Natural killer cell (primary cell): Measurements from ENCODE around the gene MYO1D. TPM values are rescaled to one million over a fixed set of nuclear protein-coding genes. Genes with fewer than 3 reads are reported as not detected.
A peak's percentile ranks its signal among the peaks of the same experiment; 100 is the strongest.

Experiments used
- ATAC-seq, 3 donors: fragments of 150-1000 bp in 2 of 3; fragments of 200-7000 bp in 1 of 3; cut with Tn5 transposase; 1 replicate in 1 of 3; 2 replicates in 2 of 3; pipeline ENCODE4 v1.10.0; 2021; ENCODE audit warnings: mild to moderate bottlenecking in 2 of 3, moderate library complexity in 2 of 3
- DNase-seq, 2 donors: peaks; one replicate each; pipeline versions ENCODE4 v3.0.0 to v3.0.0-alpha.2; 2013 to 2021; ENCODE audit warnings: mixed read lengths in 1 of 2
- H3K27ac ChIP-seq: one replicate; pipeline ENCODE4 v1.5.1; 2013; ENCODE audit warnings: mild to moderate bottlenecking, low read length
- H3K27me3 ChIP-seq: one replicate; pipeline ENCODE4 v1.6.1; 2013; ENCODE audit warnings: low read length; ENCODE audit not compliant: control insufficient read depth, insufficient read depth
- H3K36me3 ChIP-seq: one replicate; pipeline ENCODE4 v1.6.1; 2013; ENCODE audit warnings: low read length; ENCODE audit not compliant: control insufficient read depth, insufficient read depth
- H3K4me1 ChIP-seq: one replicate; pipeline ENCODE4 v1.6.1; 2013; ENCODE audit warnings: low read length; ENCODE audit not compliant: control insufficient read depth, insufficient read depth
- H3K4me3 ChIP-seq: one replicate; pipeline ENCODE4 v1.5.1; 2013; ENCODE audit warnings: low read length
- H3K9me3 ChIP-seq: one replicate; pipeline ENCODE4 v1.6.1; 2013; ENCODE audit warnings: low read length; ENCODE audit not compliant: control insufficient read depth, insufficient read depth
- H3K27ac Mint-ChIP-seq, 2 donors: one replicate each; pipeline ENCODE4 v1.8.0; 2022; ENCODE audit warnings: mild to moderate bottlenecking in 2 of 2, mixed read lengths in 2 of 2, moderate library complexity in 1 of 2
- H3K27me3 Mint-ChIP-seq, 2 donors: one replicate each; pipeline ENCODE4 v1.8.0; 2022; ENCODE audit warnings: low read depth in 2 of 2, mixed read lengths in 2 of 2
- H3K36me3 Mint-ChIP-seq: one replicate; pipeline ENCODE4 v1.8.0; 2022; ENCODE audit warnings: mixed read lengths
- H3K4me1 Mint-ChIP-seq, 2 donors: one replicate each; pipeline ENCODE4 v1.8.0; 2022; ENCODE audit warnings: mixed read lengths in 2 of 2
- H3K4me3 Mint-ChIP-seq: one replicate; pipeline ENCODE4 v1.8.0; 2022; ENCODE audit warnings: mild to moderate bottlenecking, moderate library complexity, mixed read lengths
- H3K9me3 Mint-ChIP-seq, 2 donors: one replicate each; pipeline ENCODE4 v1.8.0; 2022; ENCODE audit warnings: mixed read lengths in 2 of 2
- CTCF ChIP-seq: fragments of 200-600 bp; IDR thresholded peaks from one replicate; pipeline ENCODE4 v1.8.0; 2022; ENCODE audit warnings: antibody characterized with exemption
- WGBS: methylation state at CpG from one replicate; pipeline ENCODE4 v1.1.7; 2013; ENCODE audit warnings: missing lambda C conversion rate; ENCODE audit not compliant: insufficient coverage; 5-methylcytosine and 5-hydroxymethylcytosine counted together
- intact Hi-C: fragments of 100-400 bp; cut with micrococcal nuclease; formaldehyde crosslinking; loops from one replicate; pipeline ENCODE4 v1.14.2; 2022
- total RNA-seq, 4 donors: library from RNA; stranded (reverse); fragments of 120-200 nt in 1 of 4; gene quantifications; one replicate each; pipeline versions ENCODE4 v1.2.3 to v1.2.4, GENCODE V29; 2013 to 2022

The MYO1D gene
- total RNA-seq, 3 donors from 2014 or later (not counting 1 experiment from before 2014, with no cell fraction given): 6.8 to 20.2 (median 10.5) TPM

DNA sequence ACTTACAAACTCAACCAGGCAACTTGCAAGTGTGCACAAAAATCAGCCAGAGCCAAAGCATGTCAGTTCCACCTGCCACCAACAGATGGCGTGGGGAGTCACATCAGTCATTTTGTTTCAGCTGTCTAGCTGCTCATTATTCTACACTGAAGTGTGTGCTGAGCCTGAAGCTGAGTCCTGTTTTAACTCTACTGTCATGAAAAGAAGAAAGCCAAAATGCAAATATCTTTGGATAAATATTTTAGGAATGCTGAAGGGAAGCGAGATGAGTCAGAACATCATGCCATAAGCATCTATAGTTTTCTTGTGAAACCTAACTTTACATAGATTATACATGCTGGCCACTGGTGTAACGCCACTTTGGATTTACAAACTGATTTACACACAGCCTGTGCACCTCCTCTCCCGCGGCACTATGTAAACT lies 217.5 kb downstream of the MYO1D start:
- Mint-ChIP-seq H3K4me3 (no peak overlapping the region), H3K4me1 (no peaks in the 10 kb centered on the region), H3K27me3 (no peaks in the 10 kb centered on the region), H3K27ac (no peak overlapping the region), H3K36me3 (no peaks in the 10 kb centered on the region), H3K9me3 (no peaks in the 10 kb centered on the region)
- no peaks in the 10 kb centered on the region for H3K27me3 ChIP-seq
- DNase-seq (peak; percentile 49 to 81), ATAC-seq (peak; percentile 74 to 86 (median 85))
- H3K9me3 ChIP-seq: no peaks in the 10 kb centered on the region
- H3K27ac ChIP-seq: no peak overlapping the region
- intact Hi-C loops: loop anchor here (1.0 to 10.0 kb wide), 2 partner anchors 96 to 255 kb away; no protein-coding TSS in a partner anchor
- H3K4me3 ChIP-seq: no peak overlapping the region
- peak; percentile 93 for TF ChIP-seq CTCF
- no peaks in the 10 kb centered on the region for H3K36me3 ChIP-seq
- 44% methylated on average over 5 of the region's 5 CpGs for WGBS
- H3K4me1 ChIP-seq: no peaks in the 10 kb centered on the region

- DNase-seq (no peak), ATAC-seq (no peak)
- intact Hi-C loops: loop anchor here (1.0 to 10.0 kb wide), 2 partner anchors 97 to 256 kb away; no protein-coding TSS in a partner anchor
- no peak overlapping the region for H3K4me3 Mint-ChIP-seq
- no peaks in the 10 kb centered on the region for H3K9me3 ChIP-seq
- no peak for TF ChIP-seq CTCF
- no peak overlapping the region for H3K27ac ChIP-seq
- H3K27ac Mint-ChIP-seq: no peak overlapping the region
- H3K4me1 Mint-ChIP-seq: no peaks in the 10 kb centered on the region
- WGBS: 73% methylated on average over 19 of the region's 23 CpGs
- no peaks in the 10 kb centered on the region for H3K9me3 Mint-ChIP-seq
- no peaks in the 10 kb centered on the region for H3K4me1 ChIP-seq
- H3K4me3 ChIP-seq: no peak overlapping the region
- H3K27me3 ChIP-seq: no peaks in the 10 kb centered on the region
- no peaks in the 10 kb centered on the region for H3K36me3 ChIP-seq
- no peaks in the 10 kb centered on the region for H3K36me3 Mint-ChIP-seq
- H3K27me3 Mint-ChIP-seq: no peaks in the 10 kb centered on the region
Measured at GRCh38 chr17:32658470-32659418, 218.2 kb downstream of the MYO1D start.

DNA sequence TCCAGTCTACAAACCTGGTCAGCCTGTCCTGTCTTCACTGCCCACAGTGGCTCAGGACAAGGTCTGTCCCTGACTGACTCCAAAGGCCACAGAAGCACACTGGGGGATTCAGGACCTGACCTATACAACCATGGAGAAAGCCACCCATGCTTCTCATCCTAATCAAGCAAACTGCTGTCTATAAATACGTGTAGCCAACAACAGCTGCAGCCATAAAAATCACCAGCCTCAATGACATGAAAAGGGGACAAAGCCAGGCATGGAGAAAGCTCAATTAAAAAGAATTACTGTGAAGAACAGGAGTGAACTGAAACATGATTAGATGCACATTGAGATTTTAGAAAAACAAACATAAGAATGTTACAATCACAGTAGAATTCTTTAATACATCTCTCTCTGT lies 220.0 kb downstream of the MYO1D start:
- intact Hi-C loops: loop anchor here (10.0 kb wide), 1 partner anchor 258 kb away; no protein-coding TSS in a partner anchor
- H3K4me1 Mint-ChIP-seq: no peaks in the 10 kb centered on the region
- WGBS: 90% methylated on average over 1 of the region's 1 CpG

More for the DNA sequence above, 220.0 kb downstream of the MYO1D start:
- Mint-ChIP-seq H3K4me3 (no peak overlapping the region), H3K27ac (no peak overlapping the region), H3K27me3 (no peaks in the 10 kb centered on the region), H3K36me3 (no peaks in the 10 kb centered on the region), H3K9me3 (no peaks in the 10 kb centered on the region)
- no peaks in the 10 kb centered on the region for H3K9me3 ChIP-seq
- no peak for TF ChIP-seq CTCF
- no peak overlapping the region for H3K27ac ChIP-seq
- H3K36me3 ChIP-seq: no peaks in the 10 kb centered on the region
- no peak overlapping the region for H3K4me3 ChIP-seq
- H3K4me1 ChIP-seq: no peaks in the 10 kb centered on the region
- DNase-seq (no peak), ATAC-seq (peak in 1 of 3 donors; percentile 15)
- no peaks in the 10 kb centered on the region for H3K27me3 ChIP-seq
